ENCODE results near the gene PLA2G1B. TPM values are rescaled to one million over a fixed set of nuclear protein-coding genes. Genes with fewer than 3 reads are reported as not detected.

PLA2G1B gene
- 100 to 1,000 TPM in 2 of 6 donors, 10 to 100 TPM in 4; 10.5 to 412 (median 70.3) TPM for total RNA-seq

- peak within 1 kb of the TSS in 1 of 4 donors; percentile 18 for H3K4me3 ChIP-seq
- no peaks in the 10 kb centered on the region for H3K36me3 ChIP-seq
- H3K9me3 ChIP-seq, result no peaks in the 10 kb centered on the region
- H3K27me3 ChIP-seq, result no peaks in the 10 kb centered on the region
- peak; percentile 25 to 79 for ATAC-seq (ENCODE audit: low FRiP score in 2 of 2)
- peaks cover 0 to 12% (median 4%) of the 10 kb centered on the region in 4 donors for H3K4me1 ChIP-seq
- peak within 1 kb of the TSS in 3 of 4 donors; percentile 11 to 46 (median 19) for H3K27ac ChIP-seq
- WGBS, 2 donors, result 64 to 65% methylated on average over 5 of the region's 5 CpGs
- no peak for TF ChIP-seq POLR2AphosphoS5 (IDR thresholded peaks at IDR 0.05)
- TF ChIP-seq POLR2A (IDR thresholded peaks at IDR 0.05), result no peak
- TF ChIP-seq, protein P1, sequence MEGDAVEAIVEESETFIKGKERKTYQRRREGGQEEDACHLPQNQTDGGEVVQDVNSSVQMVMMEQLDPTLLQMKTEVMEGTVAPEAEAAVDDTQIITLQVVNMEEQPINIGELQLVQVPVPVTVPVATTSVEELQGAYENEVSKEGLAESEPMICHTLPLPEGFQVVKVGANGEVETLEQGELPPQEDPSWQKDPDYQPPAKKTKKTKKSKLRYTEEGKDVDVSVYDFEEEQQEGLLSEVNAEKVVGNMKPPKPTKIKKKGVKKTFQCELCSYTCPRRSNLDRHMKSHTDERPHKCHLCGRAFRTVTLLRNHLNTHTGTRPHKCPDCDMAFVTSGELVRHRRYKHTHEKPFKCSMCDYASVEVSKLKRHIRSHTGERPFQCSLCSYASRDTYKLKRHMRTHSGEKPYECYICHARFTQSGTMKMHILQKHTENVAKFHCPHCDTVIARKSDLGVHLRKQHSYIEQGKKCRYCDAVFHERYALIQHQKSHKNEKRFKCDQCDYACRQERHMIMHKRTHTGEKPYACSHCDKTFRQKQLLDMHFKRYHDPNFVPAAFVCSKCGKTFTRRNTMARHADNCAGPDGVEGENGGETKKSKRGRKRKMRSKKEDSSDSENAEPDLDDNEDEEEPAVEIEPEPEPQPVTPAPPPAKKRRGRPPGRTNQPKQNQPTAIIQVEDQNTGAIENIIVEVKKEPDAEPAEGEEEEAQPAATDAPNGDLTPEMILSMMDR (IDR thresholded peaks at IDR 0.05), result no peak
- peak in 1 of 2 donors; percentile 46 for DNase-seq
These were observed at the start of gene PLA2G1B for GRCh38 chr12:120327593-120327992. Gene PLA2G1B, minus strand, starts transcription at chr12:120327779. Its CDS starts 26 bp downstream, at chr12:120327753.

GRCh38 chr12:120376934-120377572 lies 49.5 kb upstream of the PLA2G1B start:
- H3K27me3 ChIP-seq, result no peaks in the 10 kb centered on the region
- H3K27ac ChIP-seq, result no peak overlapping the region
- DNase-seq (no peak), ATAC-seq (ENCODE audit: low FRiP score in 2 of 2) (no peak)
- H3K9me3 ChIP-seq, result no peaks in the 10 kb centered on the region
- no peaks in the 10 kb centered on the region for H3K36me3 ChIP-seq
- H3K4me3 ChIP-seq, result no peak overlapping the region
- H3K4me1 ChIP-seq, result no peaks in the 10 kb centered on the region
- WGBS, 2 donors, result 32 to 42% methylated on average over 5 of the region's 5 CpGs
- TF ChIP-seq EP300 (IDR thresholded peaks at IDR 0.05) (no peak), POLR2A (IDR thresholded peaks at IDR 0.05) (no peak), POLR2AphosphoS5 (IDR thresholded peaks at IDR 0.05) (no peak)
- TF ChIP-seq, protein P1 (IDR thresholded peaks at IDR 0.05), result no peak

GRCh38 chr12:120376416-120376815 lies 48.8 kb upstream of the PLA2G1B start:
- no peaks in the 10 kb centered on the region for H3K27me3 ChIP-seq

DNA sequence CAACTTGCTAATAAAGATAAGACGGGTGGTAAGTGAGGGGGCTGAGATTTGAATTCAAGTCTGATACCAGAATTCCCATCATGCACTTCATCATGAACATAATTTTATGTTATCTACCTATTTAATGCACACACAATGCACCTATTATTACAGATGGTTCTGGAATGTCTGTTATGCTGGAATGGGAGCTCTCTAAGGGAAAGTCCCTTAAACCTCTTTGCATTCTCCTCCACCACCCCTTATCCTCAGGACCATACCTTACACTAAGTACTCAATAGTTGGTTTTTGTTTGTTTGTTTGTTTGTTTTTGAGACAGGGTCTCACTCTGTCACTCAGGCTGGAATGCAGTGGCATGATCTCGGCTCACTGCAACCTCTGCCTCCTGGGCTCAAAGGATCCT lies 48.4 kb upstream of the PLA2G1B start:
- no peak for ATAC-seq (ENCODE audit: low FRiP score in 2 of 2)
- H3K9me3 ChIP-seq, result no peaks in the 10 kb centered on the region

More at GRCh38 chr12:120376416-120376815, 48.8 kb upstream of the PLA2G1B start:
- no peaks in the 10 kb centered on the region for H3K4me1 ChIP-seq
- 87 to 93% methylated on average over 5 of the region's 5 CpGs for WGBS, 2 donors
- ATAC-seq (ENCODE audit: low FRiP score in 2 of 2), result no peak
- no peak overlapping the region for H3K4me3 ChIP-seq
- no peak for TF ChIP-seq POLR2A (IDR thresholded peaks at IDR 0.05)
- TF ChIP-seq, protein P1 (IDR thresholded peaks at IDR 0.05), result no peak
- TF ChIP-seq POLR2AphosphoS5 (IDR thresholded peaks at IDR 0.05), result no peak
- no peak for TF ChIP-seq EP300 (IDR thresholded peaks at IDR 0.05)
- no peak for DNase-seq
- H3K36me3 ChIP-seq, result no peaks in the 10 kb centered on the region
- H3K27ac ChIP-seq, result no peak overlapping the region
- H3K9me3 ChIP-seq, result no peaks in the 10 kb centered on the region

More for the DNA sequence above, 48.4 kb upstream of the PLA2G1B start:
- Histone ChIP-seq H3K4me3 (no peak overlapping the region), H3K36me3 (no peaks in the 10 kb centered on the region), H3K27me3 (peaks cover 0 to 1% (median 0%) of the 10 kb centered on the region in 4 donors), H3K4me1 (no peaks in the 10 kb centered on the region), H3K27ac (no peak overlapping the region)
- TF ChIP-seq EP300 (IDR thresholded peaks at IDR 0.05) (no peak), POLR2A (IDR thresholded peaks at IDR 0.05) (no peak), POLR2AphosphoS5 (IDR thresholded peaks at IDR 0.05) (no peak)
- TF ChIP-seq, protein P1 (IDR thresholded peaks at IDR 0.05), result no peak
- no peak for DNase-seq
- WGBS, 2 donors, result 38 to 55% methylated on average over 2 of the region's 2 CpGs

Measured in upper lobe of left lung (tissue), 6 donors.